Measurements from ENCODE around the gene CATSPERB. TPM values are rescaled to one million over a fixed set of nuclear protein-coding genes. Genes with fewer than 3 reads are reported as not detected.

CATSPERB gene
- total and polyA plus RNA-seq, 9 of the 15 experiments (the other 6 are each of a cell fraction or from before 2014, with no cell fraction given): 0.05 to 1.4 (median 0.89) TPM

DNA sequence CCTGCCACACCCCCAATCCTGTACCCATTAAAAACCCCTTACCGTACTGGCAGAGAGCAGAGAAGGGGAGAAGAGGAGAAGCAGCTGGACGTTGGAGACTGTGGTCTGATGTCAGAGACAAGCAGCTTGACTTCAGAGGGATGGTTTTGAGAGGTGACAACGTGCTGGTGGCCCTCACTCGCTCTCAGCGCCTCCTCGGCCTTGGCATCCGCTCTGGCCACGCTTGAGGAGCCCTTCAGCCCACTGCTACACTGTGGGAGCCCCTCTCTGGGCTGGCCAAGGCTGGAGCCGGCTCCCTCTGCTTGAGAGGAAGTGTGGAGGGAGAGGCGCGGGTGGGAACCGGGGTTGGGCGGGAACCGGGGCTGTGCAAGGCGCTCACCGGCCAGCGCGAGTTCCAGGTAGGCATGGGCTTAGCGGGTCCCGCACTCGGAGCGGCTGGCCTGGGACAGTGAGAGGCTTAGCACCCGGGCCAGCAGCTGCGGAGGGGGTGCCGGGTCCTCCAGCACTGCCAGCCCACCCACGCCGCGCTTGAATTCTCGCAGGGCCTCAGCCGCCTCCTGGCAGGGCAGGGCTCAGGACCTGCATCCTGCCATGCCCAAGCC lies 154.2 kb downstream of the CATSPERB start:
- FAIRE-seq (no peak), DNase-seq (ENCODE audit: extremely low read depth in 1 of 4, low spot score in 3 of 4) (no peak), ATAC-seq (no peak)
- H3K9me1 ChIP-seq (ENCODE audit: control insufficient read depth, insufficient read depth, low read length): no peaks in the 10 kb centered on the region
- WGBS (ENCODE audit: insufficient coverage, low coverage, missing lambda C conversion rate): 39% methylated on average over 8 of the region's 30 CpGs
- H3K79me2 ChIP-seq (ENCODE audit: control insufficient read depth, insufficient read depth, low read length): no peaks in the 10 kb centered on the region
- H3K9me3 ChIP-seq (replicated peaks; ENCODE audit: control insufficient read depth, insufficient read depth, low read depth, low read length): no peaks in the 10 kb centered on the region
- in situ Hi-C loops (cut with MboI): no loop called here
- H4K20me1 ChIP-seq (replicated peaks; ENCODE audit: control insufficient read depth, insufficient read depth, low read length): no peaks in the 10 kb centered on the region
- H3K9ac ChIP-seq (ENCODE audit: insufficient read depth in 1 of 2, low read depth in 2 of 2, low read length in 2 of 2): no peak overlapping the region
- H3K36me3 ChIP-seq (ENCODE audit: control insufficient read depth, insufficient read depth, low read length): no peaks in the 10 kb centered on the region
- ChIA-PET CTCF (ENCODE audit: low intra/inter-chr PET ratio) (no interaction called here), POLR2A (no interaction called here)
- no peak overlapping the region for H2AFZ ChIP-seq (ENCODE audit: low read depth, low read length)
- peaks cover 0 to 11% of the 10 kb centered on the region in 2 experiments; a peak in 2 of 5 replicates for H3K4me1 ChIP-seq (replicated peaks in 1 of 2; ENCODE audit: control insufficient read depth in 2 of 2, insufficient read depth in 2 of 2, low read length in 2 of 2)
- intact Hi-C loops (cut with micrococcal nuclease): no loop called here
- no TSS peak for BruUV-seq (replicated peaks)
- H3K4me2 ChIP-seq (ENCODE audit: insufficient read depth, low read length): no peak overlapping the region
- TF ChIP-seq CREM (IDR thresholded peaks at IDR 0.05; ENCODE audit: low read depth) (no peak), SNRNP70 (optimal IDR thresholded peaks at IDR 0.05; ENCODE audit: low read depth, low read length) (no peak), ZNF175 (CRISPR knock-in tag; IDR thresholded peaks at IDR 0.05; ENCODE audit: low read depth) (no peak), MEF2D (tag; conservative IDR thresholded peaks at IDR 0.05; ENCODE audit: low read depth) (no peak), NR3C1 (CRISPR knock-in tag; IDR thresholded peaks at IDR 0.05) (no peak)
- TF ChIP-seq, protein P1, sequence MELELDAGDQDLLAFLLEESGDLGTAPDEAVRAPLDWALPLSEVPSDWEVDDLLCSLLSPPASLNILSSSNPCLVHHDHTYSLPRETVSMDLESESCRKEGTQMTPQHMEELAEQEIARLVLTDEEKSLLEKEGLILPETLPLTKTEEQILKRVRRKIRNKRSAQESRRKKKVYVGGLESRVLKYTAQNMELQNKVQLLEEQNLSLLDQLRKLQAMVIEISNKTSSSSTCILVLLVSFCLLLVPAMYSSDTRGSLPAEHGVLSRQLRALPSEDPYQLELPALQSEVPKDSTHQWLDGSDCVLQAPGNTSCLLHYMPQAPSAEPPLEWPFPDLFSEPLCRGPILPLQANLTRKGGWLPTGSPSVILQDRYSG (tag; conservative IDR thresholded peaks at IDR 0.05; ENCODE audit: low read depth): no peak
- no peak overlapping the region for H3K27ac ChIP-seq (ENCODE audit: extremely low read depth, low read depth, low read length)
- peaks cover 0 to 20% of the 10 kb centered on the region in 2 experiments; a peak in 2 of 5 replicates for H3K27me3 ChIP-seq (ENCODE audit: control insufficient read depth in 2 of 2, insufficient read depth in 2 of 2, low read length in 2 of 2)
- H3K4me3 ChIP-seq: no peak overlapping the region
